H9 (cell line): ENCODE results near the gene CRYGC. TPM values are rescaled to one million over a fixed set of nuclear protein-coding genes. Genes with fewer than 3 reads are reported as not detected.

Experiments used
- DNase-seq: peaks from one replicate; pipeline ENCODE4 v3.0.0-alpha.2; 2017
- H2AFZ ChIP-seq: one replicate; pipeline ENCODE4 v1.6.1; 2013; ENCODE audit warnings: mild to moderate bottlenecking, low read length, control low read depth, moderate library complexity
- H2AK5ac ChIP-seq: 2 replicates; pipeline ENCODE4 v1.6.1; 2013; ENCODE audit warnings: low read length, control low read depth, mixed read lengths; ENCODE audit not compliant: insufficient read length
- H2BK120ac ChIP-seq: one replicate; pipeline ENCODE4 v1.6.1; 2013; ENCODE audit warnings: low read depth, mild to moderate bottlenecking, low read length, control low read depth, inconsistent platforms; ENCODE audit not compliant: poor library complexity, severe bottlenecking
- H2BK12ac ChIP-seq: 2 replicates; pipeline ENCODE4 v1.6.1; 2013; ENCODE audit warnings: low read length, control low read depth, mixed read lengths, low read depth; ENCODE audit not compliant: insufficient read length
- H2BK15ac ChIP-seq: 2 replicates; pipeline ENCODE4 v1.6.1; 2013; ENCODE audit warnings: low read depth, low read length, control low read depth
- H2BK20ac ChIP-seq: one replicate; pipeline ENCODE4 v1.6.1; 2013; ENCODE audit warnings: low read depth, mild to moderate bottlenecking, low read length, control low read depth, inconsistent platforms; ENCODE audit not compliant: poor library complexity, severe bottlenecking
- H2BK5ac ChIP-seq: 2 replicates; pipeline ENCODE4 v1.6.1; 2013; ENCODE audit warnings: low read length, control low read depth, mixed read lengths; ENCODE audit not compliant: insufficient read length
- H3K14ac ChIP-seq: 2 replicates; pipeline ENCODE4 v1.6.1; 2013; ENCODE audit warnings: low read length, control low read depth; ENCODE audit not compliant: insufficient read depth
- H3K18ac ChIP-seq: 2 replicates; pipeline ENCODE4 v1.6.1; 2013; ENCODE audit warnings: low read depth, mild to moderate bottlenecking, mixed read lengths, low read length, control low read depth; ENCODE audit not compliant: insufficient read length
- H3K23ac ChIP-seq: 2 replicates; pipeline ENCODE4 v1.6.1; 2013; ENCODE audit warnings: low read length, control low read depth, mixed read lengths, low read depth; ENCODE audit not compliant: insufficient read length
- H3K23me2 ChIP-seq: 2 replicates; pipeline ENCODE4 v1.6.1; 2013; ENCODE audit warnings: low read depth, mild to moderate bottlenecking, mixed read lengths, low read length, control low read depth; ENCODE audit not compliant: insufficient read length, poor library complexity, severe bottlenecking
- H3K27ac ChIP-seq: 2 replicates; pipeline ENCODE4 v1.5.1; 2013; ENCODE audit warnings: low read length, control low read depth, mixed read lengths, low read depth; ENCODE audit not compliant: insufficient read length
- H3K27me3 ChIP-seq: 2 replicates; pipeline ENCODE4 v1.6.1; 2013; ENCODE audit warnings: low read length, control low read depth, inconsistent platforms; ENCODE audit not compliant: insufficient read depth
- H3K4ac ChIP-seq: 2 replicates; pipeline ENCODE4 v1.6.1; 2013; ENCODE audit warnings: low read depth, mild to moderate bottlenecking, control low read depth, inconsistent platforms, low read length, moderate library complexity
- H3K4me1 ChIP-seq: 2 replicates; pipeline ENCODE4 v1.6.1; 2013; ENCODE audit warnings: low read length, control low read depth, inconsistent platforms; ENCODE audit not compliant: insufficient read depth
- H3K4me2 ChIP-seq: 2 replicates; pipeline ENCODE4 v1.6.1; 2013; ENCODE audit warnings: low read length, control low read depth, mixed read lengths; ENCODE audit not compliant: insufficient read length, insufficient read depth
- H3K56ac ChIP-seq: 2 replicates; pipeline ENCODE4 v1.6.1; 2013; ENCODE audit warnings: low read depth, mild to moderate bottlenecking, mixed read lengths, low read length, control low read depth; ENCODE audit not compliant: insufficient read length
- H3K79me1 ChIP-seq: 2 replicates; pipeline ENCODE4 v1.6.1; 2013; ENCODE audit warnings: low read depth, mild to moderate bottlenecking, moderate library complexity, low read length, control low read depth, inconsistent platforms; ENCODE audit not compliant: insufficient read depth, poor library complexity, severe bottlenecking
- H3K79me2 ChIP-seq: 2 replicates; pipeline ENCODE4 v1.6.1; 2013; ENCODE audit warnings: low read length, control low read depth, inconsistent platforms; ENCODE audit not compliant: insufficient read depth
- H3K9ac ChIP-seq: 2 replicates; pipeline ENCODE4 v1.6.1; 2013; ENCODE audit warnings: low read length, control low read depth, mixed read lengths; ENCODE audit not compliant: insufficient read length; ENCODE audit errors: extremely low read depth
- H3K9me3 ChIP-seq: one replicate; pipeline ENCODE4 v1.6.1; 2013; ENCODE audit warnings: low read depth, low read length, inconsistent platforms; ENCODE audit not compliant: control insufficient read depth
- H3T11ph ChIP-seq: one replicate; pipeline ENCODE4 v1.6.1; 2013; ENCODE audit warnings: mild to moderate bottlenecking, low read length, control low read depth, inconsistent platforms
- H4K20me1 ChIP-seq: one replicate; pipeline ENCODE4 v1.6.1; 2013; ENCODE audit not compliant: control insufficient read depth, insufficient read length, insufficient read depth
- H4K5ac ChIP-seq: 2 replicates; pipeline ENCODE4 v1.6.1; 2013; ENCODE audit warnings: low read depth, mild to moderate bottlenecking, mixed read lengths, low read length, control low read depth; ENCODE audit not compliant: insufficient read length
- H4K8ac ChIP-seq: replicated peaks from 2 replicates; pipeline ENCODE4 v1.6.1; 2013; ENCODE audit warnings: low read length, control low read depth, mixed read lengths, low read depth; ENCODE audit not compliant: insufficient read length
- H4K91ac ChIP-seq: 2 replicates; pipeline ENCODE4 v1.6.1; 2013; ENCODE audit warnings: low read depth, mild to moderate bottlenecking, moderate library complexity, mixed read lengths, low read length, control low read depth; ENCODE audit not compliant: insufficient read length
- H3K27ac Mint-ChIP-seq, 3 experiments: 2 replicates in 2 of 3; 3 replicates in 1 of 3; pipeline ENCODE4 v1.8.0; 2020 to 2021; ENCODE audit warnings: mixed read lengths in 3 of 3, mild to moderate bottlenecking in 1 of 3, moderate library complexity in 1 of 3
- H3K27me3 Mint-ChIP-seq: 2 replicates; pipeline ENCODE4 v1.8.0; 2021; ENCODE audit warnings: low read depth, mild to moderate bottlenecking, moderate library complexity, mixed read lengths
- H3K36me3 Mint-ChIP-seq, 3 experiments: 2 replicates in 2 of 3; 3 replicates in 1 of 3; pipeline ENCODE4 v1.8.0; 2020 to 2021; ENCODE audit warnings: low read depth in 3 of 3, mixed read lengths in 3 of 3; ENCODE audit not compliant: insufficient read depth in 1 of 3
- H3K4me1 Mint-ChIP-seq, 2 experiments: 2 replicates each; pipeline ENCODE4 v1.8.0; 2020; ENCODE audit warnings: mixed read lengths in 2 of 2
- H3K4me3 Mint-ChIP-seq, 2 experiments: 2 replicates in 1 of 2; 3 replicates in 1 of 2; pipeline ENCODE4 v1.8.0; 2020 to 2021; ENCODE audit warnings: mild to moderate bottlenecking in 2 of 2, mixed read lengths in 2 of 2, moderate library complexity in 1 of 2
- H3K9me3 Mint-ChIP-seq, 2 experiments: 2 replicates in 1 of 2; 3 replicates in 1 of 2; pipeline ENCODE4 v1.8.0; 2020; ENCODE audit warnings: mild to moderate bottlenecking in 2 of 2, mixed read lengths in 2 of 2, moderate library complexity in 1 of 2
- total RNA-seq: library from RNA; stranded (reverse); gene quantifications from 2 replicates; pipeline ENCODE4 v1.2.1, GENCODE V29; 2021
- TF ChIP-seq, protein P1 (sequence below): fragments of 200-600 bp; sonication (generic); conservative IDR thresholded peaks from 3 replicates; pipeline ENCODE4 v1.8.0; 2021; ENCODE audit warnings: antibody characterized with exemption, mild to moderate bottlenecking

Gene CRYGC
- total RNA-seq, 1 experiment from 2014 or later: not detected

DNA sequence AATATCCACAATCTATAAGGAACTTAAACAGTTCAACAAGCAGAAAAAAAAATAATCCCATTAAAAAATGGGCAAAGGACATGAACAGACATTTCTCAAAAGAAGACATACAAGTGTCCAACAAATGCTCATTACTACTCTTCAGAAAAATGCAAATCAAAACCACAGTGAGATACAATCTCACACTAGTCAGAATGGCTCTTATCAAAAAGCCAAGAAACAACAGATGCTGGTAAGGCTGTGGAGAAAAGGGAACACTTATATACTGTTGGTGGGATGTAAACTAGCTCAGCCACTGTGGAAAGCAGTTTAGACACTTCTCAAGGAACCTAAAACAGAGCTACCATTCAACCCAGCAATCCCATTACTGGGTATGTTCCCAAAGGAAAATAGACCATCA, 23.5 kb upstream of the CRYGC start:
- H3K27ac ChIP-seq: no peak overlapping the region
- no peak overlapping the region for H4K91ac ChIP-seq
- no peak overlapping the region for H3K9ac ChIP-seq
- no peaks in the 10 kb centered on the region for H3K23me2 ChIP-seq
- no peaks in the 10 kb centered on the region for H3K79me2 ChIP-seq
- H3K27me3 ChIP-seq: no peaks in the 10 kb centered on the region
- peaks cover 2 to 14% (median 2%) of the 10 kb centered on the region in 3 experiments; a peak in 4 of 7 replicates for H3K36me3 Mint-ChIP-seq
- TF ChIP-seq, protein P1, sequence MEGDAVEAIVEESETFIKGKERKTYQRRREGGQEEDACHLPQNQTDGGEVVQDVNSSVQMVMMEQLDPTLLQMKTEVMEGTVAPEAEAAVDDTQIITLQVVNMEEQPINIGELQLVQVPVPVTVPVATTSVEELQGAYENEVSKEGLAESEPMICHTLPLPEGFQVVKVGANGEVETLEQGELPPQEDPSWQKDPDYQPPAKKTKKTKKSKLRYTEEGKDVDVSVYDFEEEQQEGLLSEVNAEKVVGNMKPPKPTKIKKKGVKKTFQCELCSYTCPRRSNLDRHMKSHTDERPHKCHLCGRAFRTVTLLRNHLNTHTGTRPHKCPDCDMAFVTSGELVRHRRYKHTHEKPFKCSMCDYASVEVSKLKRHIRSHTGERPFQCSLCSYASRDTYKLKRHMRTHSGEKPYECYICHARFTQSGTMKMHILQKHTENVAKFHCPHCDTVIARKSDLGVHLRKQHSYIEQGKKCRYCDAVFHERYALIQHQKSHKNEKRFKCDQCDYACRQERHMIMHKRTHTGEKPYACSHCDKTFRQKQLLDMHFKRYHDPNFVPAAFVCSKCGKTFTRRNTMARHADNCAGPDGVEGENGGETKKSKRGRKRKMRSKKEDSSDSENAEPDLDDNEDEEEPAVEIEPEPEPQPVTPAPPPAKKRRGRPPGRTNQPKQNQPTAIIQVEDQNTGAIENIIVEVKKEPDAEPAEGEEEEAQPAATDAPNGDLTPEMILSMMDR: no peak
- no peak overlapping the region for H3K4me2 ChIP-seq
- H4K20me1 ChIP-seq: no peaks in the 10 kb centered on the region
- no peak overlapping the region for H3K56ac ChIP-seq
- H2AFZ ChIP-seq: no peak overlapping the region
- no peak overlapping the region for H3K4me3 Mint-ChIP-seq
- H3K14ac ChIP-seq: no peak overlapping the region
- H3K79me1 ChIP-seq: no peaks in the 10 kb centered on the region
- H3K23ac ChIP-seq: no peak overlapping the region
- H2BK120ac ChIP-seq: no peak overlapping the region
- H2BK20ac ChIP-seq: no peak overlapping the region
- H3K18ac ChIP-seq: no peak overlapping the region
- no peak overlapping the region for H2BK15ac ChIP-seq
- H3K4me1 Mint-ChIP-seq: peaks cover 2 to 3% of the 10 kb centered on the region in 2 experiments; a peak in 2 of 4 replicates
- H3K4ac ChIP-seq: no peak overlapping the region
- no peaks in the 10 kb centered on the region for H3K9me3 ChIP-seq
- no peak overlapping the region for H2BK12ac ChIP-seq
- no peak overlapping the region for H2BK5ac ChIP-seq
- no peak for DNase-seq
- no peak overlapping the region for H4K8ac ChIP-seq
- no peak overlapping the region for H3T11ph ChIP-seq
- no peak overlapping the region for H2AK5ac ChIP-seq
- H4K5ac ChIP-seq: no peak overlapping the region
- H3K9me3 Mint-ChIP-seq: peaks cover 11 to 18% of the 10 kb centered on the region in 2 experiments; a peak in 4 of 5 replicates
- H3K27ac Mint-ChIP-seq: no peak overlapping the region
- H3K27me3 Mint-ChIP-seq: no peaks in the 10 kb centered on the region
- no peaks in the 10 kb centered on the region for H3K4me1 ChIP-seq
